Esophagus muscularis mucosa (tissue), 4 donors: ENCODE results near the gene CYP46A1. TPM values are rescaled to one million over a fixed set of nuclear protein-coding genes. Genes with fewer than 3 reads are reported as not detected.
A peak's percentile ranks its signal among the peaks of the same experiment; 100 is the strongest.

Experiments used
- DNase-seq: peaks from one replicate; pipeline ENCODE4 v3.0.0-alpha.2; 2017; ENCODE audit errors: extremely low spot score
- H3K27ac ChIP-seq, 4 donors: fragments of 200-600 bp; sonication (generic); replicated peaks in 1 of 4; 1 replicate in 3 of 4; 2 replicates in 1 of 4; pipeline ENCODE4 v1.5.1; 2016 to 2019; ENCODE audit warnings: mild to moderate bottlenecking in 1 of 4
- H3K27me3 ChIP-seq, 4 donors: fragments of 200-600 bp; sonication (generic); one replicate each; pipeline versions ENCODE4 v1.5.1 to v1.6.0; 2016 to 2019
- H3K36me3 ChIP-seq, 4 donors: fragments of 200-600 bp; sonication (generic); one replicate each; pipeline ENCODE4 v1.5.1; 2016 to 2019
- H3K4me1 ChIP-seq, 4 donors: fragments of 200-600 bp; sonication (generic); one replicate each; pipeline ENCODE4 v1.5.1; 2016 to 2019
- H3K4me3 ChIP-seq, 4 donors: fragments of 200-600 bp; sonication (generic); 1 replicate in 2 of 4; 2 replicates in 2 of 4; pipeline ENCODE4 v1.5.1; 2016 to 2019; ENCODE audit warnings: mild to moderate bottlenecking in 4 of 4, moderate library complexity in 1 of 4
- H3K9me3 ChIP-seq, 4 donors: fragments of 200-600 bp; sonication (generic); 1 replicate in 3 of 4; 2 replicates in 1 of 4; pipeline ENCODE4 v1.5.1; 2016 to 2019
- CTCF ChIP-seq, 3 experiments: fragments of 200-600 bp in 2 of 3; fragments of 450-650 bp in 1 of 3; sonication (generic) in 2 of 3; IDR thresholded peaks; one replicate each; pipeline ENCODE4 v1.5.1; 2017 to 2019; ENCODE audit warnings: antibody characterized with exemption in 3 of 3, mild to moderate bottlenecking in 2 of 3, moderate library complexity in 1 of 3
- EP300 ChIP-seq: sonication (generic); formaldehyde crosslinking; IDR thresholded peaks from one replicate; pipeline ENCODE4 v1.6.1; 2017; ENCODE audit warnings: antibody characterized with exemption
- POLR2A ChIP-seq: fragments of 450-650 bp; IDR thresholded peaks from one replicate; pipeline ENCODE4 v1.6.1; 2017; ENCODE audit warnings: antibody characterized with exemption, moderate library complexity, mild to moderate bottlenecking, low read depth
- POLR2AphosphoS5 ChIP-seq, 2 donors: sonication (generic); formaldehyde crosslinking; IDR thresholded peaks; one replicate each; pipeline ENCODE4 v1.6.1; 2017; ENCODE audit warnings: antibody characterized with exemption in 2 of 2
- WGBS: methylation state at CpG from one replicate; pipeline ENCODE4 v1.1.5; 2018; 5-methylcytosine and 5-hydroxymethylcytosine counted together
- intact Hi-C: fragments of 100-400 bp; cut with DNase I; formaldehyde crosslinking; loops from one replicate; pipeline ENCODE4 v1.15.1; 2023
- total RNA-seq, 4 donors: library from RNA; depleted of rRNA; stranded (reverse); fragments of >200 nt; gene quantifications; one replicate each; pipeline versions ENCODE4 v1.1.0 to v1.2.1, GENCODE V29; 2016

Gene CYP46A1
- total RNA-seq, 4 donors from 2014 or later: 1.2 to 2.5 (median 1.9) TPM

GRCh38 chr14:99704037-99704436, 19.9 kb downstream of the CYP46A1 start:
- intact Hi-C loops: no loop called here
- 100% methylated on average over 2 of the region's 2 CpGs for WGBS
- TF ChIP-seq EP300 (no peak), POLR2A (no peak), CTCF (IDR thresholded peaks at IDR 0.05) (no peak), POLR2AphosphoS5 (IDR thresholded peaks at IDR 0.05) (no peak)
- H3K9me3 ChIP-seq: peaks cover 0 to 11% (median 5%) of the 10 kb centered on the region in 4 donors
- H3K27me3 ChIP-seq: no peaks in the 10 kb centered on the region
- H3K4me1 ChIP-seq: no peaks in the 10 kb centered on the region
- peaks cover 0 to 8% (median under 1%) of the 10 kb centered on the region in 4 donors for H3K36me3 ChIP-seq
- no peak overlapping the region for H3K27ac ChIP-seq
- DNase-seq: no peak
- no peak overlapping the region for H3K4me3 ChIP-seq

- Histone ChIP-seq H3K9me3 (peaks cover 0 to 11% (median 5%) of the 10 kb centered on the region in 4 donors), H3K4me1 (no peaks in the 10 kb centered on the region), H3K27ac (no peak overlapping the region), H3K4me3 (no peak overlapping the region), H3K27me3 (no peaks in the 10 kb centered on the region), H3K36me3 (peaks cover 0 to 8% (median 0%) of the 10 kb centered on the region in 4 donors)
- DNase-seq: peak; percentile 37
- WGBS: 79% methylated on average over 6 of the region's 8 CpGs
- intact Hi-C loops: no loop called here
- TF ChIP-seq CTCF (IDR thresholded peaks at IDR 0.05) (no peak), EP300 (no peak), POLR2AphosphoS5 (IDR thresholded peaks at IDR 0.05) (no peak), POLR2A (no peak)
These were observed 22.2 kb downstream of the CYP46A1 start for GRCh38 chr14:99706107-99706900.

DNA sequence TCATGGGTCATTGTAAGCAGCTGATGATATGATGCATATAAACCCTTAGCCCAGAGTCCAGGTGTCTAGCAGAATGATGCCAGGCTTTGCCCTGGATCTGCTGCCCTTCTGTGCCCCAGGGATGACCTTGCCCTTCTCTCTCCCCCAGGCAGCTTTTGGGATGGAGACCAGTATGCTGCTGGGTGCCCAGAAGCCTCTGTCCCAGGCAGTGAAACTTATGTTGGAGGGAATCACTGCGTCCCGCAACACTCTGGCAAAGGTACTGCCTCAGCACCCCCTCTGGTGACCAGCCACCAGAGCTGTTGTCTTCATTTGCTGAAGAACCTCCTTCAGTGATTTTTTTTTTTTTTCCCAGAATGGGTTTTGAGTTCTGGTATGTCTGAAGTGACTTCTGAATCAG, 23.3 kb downstream of the CYP46A1 start:
- Histone ChIP-seq H3K27ac (no peak overlapping the region), H3K4me1 (no peaks in the 10 kb centered on the region), H3K27me3 (no peaks in the 10 kb centered on the region), H3K4me3 (no peak overlapping the region), H3K36me3 (peaks cover 0 to 8% (median 0%) of the 10 kb centered on the region in 4 donors), H3K9me3 (peaks cover 0 to 11% (median 5%) of the 10 kb centered on the region in 4 donors)
- DNase-seq: peak; percentile 42
- intact Hi-C loops: no loop called here
- WGBS: 100% methylated on average over 2 of the region's 2 CpGs
- TF ChIP-seq CTCF (IDR thresholded peaks at IDR 0.05) (no peak), EP300 (no peak), POLR2AphosphoS5 (IDR thresholded peaks at IDR 0.05) (no peak), POLR2A (no peak)

GRCh38 chr14:99707921-99708320, 23.8 kb downstream of the CYP46A1 start:
- Histone ChIP-seq H3K27me3 (no peaks in the 10 kb centered on the region), H3K36me3 (peaks cover 0 to 8% (median 0%) of the 10 kb centered on the region in 4 donors), H3K9me3 (peaks cover 0 to 10% (median 4%) of the 10 kb centered on the region in 4 donors), H3K4me1 (no peaks in the 10 kb centered on the region), H3K4me3 (no peak overlapping the region), H3K27ac (no peak overlapping the region)
- no peak for TF ChIP-seq POLR2A
- no peak for TF ChIP-seq POLR2AphosphoS5 (IDR thresholded peaks at IDR 0.05)
- TF ChIP-seq EP300: no peak
- no peak for TF ChIP-seq CTCF (IDR thresholded peaks at IDR 0.05)
- intact Hi-C loops: no loop called here
- peak; percentile 42 for DNase-seq
- 95% methylated on average over 6 of the region's 9 CpGs for whole genome bisulfite sequencing

GRCh38 chr14:99708449-99708848, 24.4 kb downstream of the CYP46A1 start:
- Histone ChIP-seq H3K4me3 (no peak overlapping the region), H3K9me3 (peaks cover 0 to 5% (median 2%) of the 10 kb centered on the region in 4 donors), H3K27ac (no peak overlapping the region), H3K4me1 (no peaks in the 10 kb centered on the region), H3K36me3 (peaks cover 0 to 8% (median 0%) of the 10 kb centered on the region in 4 donors), H3K27me3 (no peaks in the 10 kb centered on the region)
- DNase-seq: peak; percentile 31
- intact Hi-C loops: no loop called here
- no peak for TF ChIP-seq POLR2A
- no peak for TF ChIP-seq CTCF (IDR thresholded peaks at IDR 0.05)
- TF ChIP-seq POLR2AphosphoS5 (IDR thresholded peaks at IDR 0.05): no peak
- TF ChIP-seq EP300: no peak
- 90% methylated on average over 5 of the region's 7 CpGs for WGBS
